ENCODE data around the gene RPS5. TPM values are rescaled to one million over a fixed set of nuclear protein-coding genes. Genes with fewer than 3 reads are reported as not detected.
A peak's percentile ranks its signal among the peaks of the same experiment; 100 is the strongest.

The RPS5 gene
- total RNA-seq, 1 donor from 2014 or later: 1,982 TPM

- Mint-ChIP-seq H3K4me1 (peaks cover 21% of the 10 kb centered on the region), H3K9me3 (no peaks in the 10 kb centered on the region), H3K27ac (no peak overlapping the region), H3K27me3 (peaks cover 4% of the 10 kb centered on the region), H3K36me3 (ENCODE audit: low read depth) (peaks cover 61% of the 10 kb centered on the region), H3K4me3 (no peak overlapping the region)
- TF ChIP-seq, protein P1, sequence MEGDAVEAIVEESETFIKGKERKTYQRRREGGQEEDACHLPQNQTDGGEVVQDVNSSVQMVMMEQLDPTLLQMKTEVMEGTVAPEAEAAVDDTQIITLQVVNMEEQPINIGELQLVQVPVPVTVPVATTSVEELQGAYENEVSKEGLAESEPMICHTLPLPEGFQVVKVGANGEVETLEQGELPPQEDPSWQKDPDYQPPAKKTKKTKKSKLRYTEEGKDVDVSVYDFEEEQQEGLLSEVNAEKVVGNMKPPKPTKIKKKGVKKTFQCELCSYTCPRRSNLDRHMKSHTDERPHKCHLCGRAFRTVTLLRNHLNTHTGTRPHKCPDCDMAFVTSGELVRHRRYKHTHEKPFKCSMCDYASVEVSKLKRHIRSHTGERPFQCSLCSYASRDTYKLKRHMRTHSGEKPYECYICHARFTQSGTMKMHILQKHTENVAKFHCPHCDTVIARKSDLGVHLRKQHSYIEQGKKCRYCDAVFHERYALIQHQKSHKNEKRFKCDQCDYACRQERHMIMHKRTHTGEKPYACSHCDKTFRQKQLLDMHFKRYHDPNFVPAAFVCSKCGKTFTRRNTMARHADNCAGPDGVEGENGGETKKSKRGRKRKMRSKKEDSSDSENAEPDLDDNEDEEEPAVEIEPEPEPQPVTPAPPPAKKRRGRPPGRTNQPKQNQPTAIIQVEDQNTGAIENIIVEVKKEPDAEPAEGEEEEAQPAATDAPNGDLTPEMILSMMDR (IDR thresholded peaks at IDR 0.05): no peak
- intact Hi-C loops (cut with micrococcal nuclease): no loop called here
- ChIA-PET CTCF (no interaction called here), POLR2A (no interaction called here)
- ATAC-seq (ENCODE audit: low read depth): no peak
- no peak for DNase-seq
Observed at GRCh38 chr19:58393725-58394033, 6.6 kb downstream of the RPS5 start.

- DNase-seq (no peak), ATAC-seq (ENCODE audit: low read depth) (no peak)
- TF ChIP-seq, protein P1 (IDR thresholded peaks at IDR 0.05): no peak
- H3K27ac Mint-ChIP-seq: no peak overlapping the region
- H3K4me3 Mint-ChIP-seq: no peak overlapping the region
- H3K36me3 Mint-ChIP-seq (ENCODE audit: low read depth): peaks cover 52% of the 10 kb centered on the region
- H3K27me3 Mint-ChIP-seq: peaks cover 4% of the 10 kb centered on the region
- ChIA-PET POLR2A (interaction anchor here (0.7 kb wide), 1 partner anchor 180 kb away, joined by 3 read pairs; no protein-coding TSS in a partner anchor), CTCF (no interaction called here)
- H3K4me1 Mint-ChIP-seq: peaks cover 15% of the 10 kb centered on the region
- no peaks in the 10 kb centered on the region for H3K9me3 Mint-ChIP-seq
- intact Hi-C loops (cut with micrococcal nuclease): no loop called here
Observed at GRCh38 chr19:58394821-58395219, 7.8 kb downstream of the RPS5 start.

GRCh38 chr19:58395220-58395978, 8.3 kb downstream of the RPS5 start, which contains the start of gene RNF225:
Gene RNF225 (plus strand): TSS chr19:58395656. CDS start chr19:58396090, 434 bp downstream.
- Mint-ChIP-seq H3K36me3 (ENCODE audit: low read depth) (peaks cover 47% of the 10 kb centered on the region), H3K4me3 (no peak within 1 kb of the TSS), H3K27me3 (peaks cover 4% of the 10 kb centered on the region), H3K4me1 (peaks cover 15% of the 10 kb centered on the region), H3K27ac (no peak within 1 kb of the TSS), H3K9me3 (no peaks in the 10 kb centered on the region)
- intact Hi-C loops (cut with micrococcal nuclease): no loop called here
- ATAC-seq (ENCODE audit: low read depth) (peak; percentile 26), DNase-seq (no peak)
- ChIA-PET CTCF (no interaction called here), POLR2A (interaction anchor here (1.3 kb wide), 1 partner anchor 8 kb away, joined by 3 read pairs; the partner anchor contains the start of gene RPS5)
- TF ChIP-seq, protein P1 (IDR thresholded peaks at IDR 0.05): no peak

- TF ChIP-seq, protein P1 (IDR thresholded peaks at IDR 0.05): no peak
- CTCF ChIA-PET: no interaction called here
- no peak for ATAC-seq (ENCODE audit: low read depth)
- Mint-ChIP-seq H3K27ac (no peak overlapping the region), H3K4me3 (no peak overlapping the region), H3K36me3 (ENCODE audit: low read depth) (peaks cover 40% of the 10 kb centered on the region), H3K4me1 (peaks cover 15% of the 10 kb centered on the region), H3K27me3 (peaks cover 6% of the 10 kb centered on the region), H3K9me3 (no peaks in the 10 kb centered on the region)
- intact Hi-C loops (cut with micrococcal nuclease): no loop called here
- DNase-seq: no peak
- POLR2A ChIA-PET: interaction anchor here (1.3 kb wide), 1 partner anchor 9 kb away, joined by 3 read pairs; the partner anchor contains the start of gene RPS5
Observed at GRCh38 chr19:58395979-58396627, 9.0 kb downstream of the RPS5 start.

All from activated B cell treated with CpG ODN at 0.5 μM for 24 hours (primary cell).